SK-MEL-5 (cell line): ENCODE results near the gene TFDP2. TPM values are rescaled to one million over a fixed set of nuclear protein-coding genes. Genes with fewer than 3 reads are reported as not detected.
"Not testable (repeated sequence)": the region's sequence is repeated elsewhere in the genome, so short reads cannot be mapped to it uniquely, and the experiment has no call there.

Experiments used
- DNase-seq: peaks from one replicate; pipeline ENCODE4 v3.0.0-alpha.2; 2016; ENCODE audit warnings: low read depth, low spot score
- in situ Hi-C: cut with HindIII; loops from 2 replicates; pipeline ENCODE4 v1.10.0; 2016; ENCODE audit warnings: low sequenced_read_pairs, high pct_unique_total_duplicates, low pct_unique_long_range_greater_than_20kb
- total RNA-seq: library from RNA; depleted of rRNA; stranded (reverse); fragments of >200 nt; shearing (Covaris generic); gene quantifications from 2 replicates; pipeline ENCODE4 v1.2.3, GENCODE V29; 2014

TFDP2 gene
- total RNA-seq, 1 experiment from 2014 or later: 62.4 TPM

GRCh38 chr3:141929341-141929995 is 219.9 kb downstream of the TFDP2 start:
- in situ Hi-C loops: no loop called here
- DNase-seq: no peak

- DNase-seq: no peak
- in situ Hi-C loops: no loop called here
These were observed 220.6 kb downstream of the TFDP2 start for GRCh38 chr3:141928631-141929270.

GRCh38 chr3:141926929-141927328 is 222.4 kb downstream of the TFDP2 start:
- no peak for DNase-seq
- in situ Hi-C loops: no loop called here

- in situ Hi-C loops: not testable (repeated sequence)
These were observed 223.7 kb downstream of the TFDP2 start for GRCh38 chr3:141925677-141926076.

GRCh38 chr3:141921316-141921715 is 228.0 kb downstream of the TFDP2 start:
- in situ Hi-C loops: no loop called here
- no peak for DNase-seq

More at GRCh38 chr3:141925677-141926076, 223.7 kb downstream of the TFDP2 start:
- DNase-seq: not testable (repeated sequence)

- in situ Hi-C loops: no loop called here
These were observed 228.6 kb downstream of the TFDP2 start for GRCh38 chr3:141920701-141921100.

GRCh38 chr3:141915766-141916165 is 233.6 kb downstream of the TFDP2 start:
- in situ Hi-C loops: no loop called here
- no peak for DNase-seq

More at GRCh38 chr3:141920701-141921100, 228.6 kb downstream of the TFDP2 start:
- DNase-seq: no peak

- in situ Hi-C loops: no loop called here
- DNase-seq: peak; percentile 95
These were observed 234.3 kb downstream of the TFDP2 start for GRCh38 chr3:141915016-141915415.

GRCh38 chr3:141914311-141914710 is 235.0 kb downstream of the TFDP2 start:
- in situ Hi-C loops: no loop called here

GRCh38 chr3:141913150-141913811 is 236.1 kb downstream of the TFDP2 start:
- in situ Hi-C loops: no loop called here
- DNase-seq: peak; percentile 85

More at GRCh38 chr3:141914311-141914710, 235.0 kb downstream of the TFDP2 start:
- DNase-seq: peak; percentile 75

GRCh38 chr3:141909986-141910385 is 239.4 kb downstream of the TFDP2 start:
- in situ Hi-C loops, DNase-seq: not testable (repeated sequence)

- DNase-seq: no peak
- in situ Hi-C loops: no loop called here
These were observed 239.9 kb downstream of the TFDP2 start for GRCh38 chr3:141909408-141909807.

GRCh38 chr3:141905129-141905528 is 244.2 kb downstream of the TFDP2 start:
- DNase-seq: no peak

GRCh38 chr3:141904203-141904602 is 245.1 kb downstream of the TFDP2 start:
- in situ Hi-C loops: no loop called here

More at GRCh38 chr3:141905129-141905528, 244.2 kb downstream of the TFDP2 start:
- in situ Hi-C loops: no loop called here

GRCh38 chr3:141901914-141902313 is 247.4 kb downstream of the TFDP2 start:
- in situ Hi-C loops: no loop called here
- DNase-seq: no peak

More at GRCh38 chr3:141904203-141904602, 245.1 kb downstream of the TFDP2 start:
- no peak for DNase-seq

GRCh38 chr3:141900343-141900742 is 249.0 kb downstream of the TFDP2 start:
- in situ Hi-C loops: no loop called here

GRCh38 chr3:141898908-141899307 is 250.4 kb downstream of the TFDP2 start:
- in situ Hi-C loops: loop anchor here (25.0 kb wide), 1 partner anchor 112 kb away; no protein-coding TSS in a partner anchor
- DNase-seq: no peak

More at GRCh38 chr3:141900343-141900742, 249.0 kb downstream of the TFDP2 start:
- DNase-seq: no peak

- in situ Hi-C loops: loop anchor here (25.0 kb wide), 1 partner anchor 108 kb away; no protein-coding TSS in a partner anchor
- DNase-seq: no peak
These were observed 253.6 kb downstream of the TFDP2 start for GRCh38 chr3:141895731-141896130.
